ENCODE data around the gene LRP5.

- TF ChIP-seq POLR2AphosphoS5 (IDR thresholded peaks at IDR 0.05; ENCODE audit: insufficient read depth in 1 of 2, low read depth in 1 of 2) (no peak), POLR2A (IDR thresholded peaks at IDR 0.05) (no peak)
Observed at GRCh38 chr11:68429661-68430060, 117.3 kb downstream of the LRP5 start.

All from vagina (tissue), 2 donors.